B cell (primary cell): Measurements from ENCODE around the gene UBXN2A. TPM values are rescaled to one million over a fixed set of nuclear protein-coding genes. Genes with fewer than 3 reads are reported as not detected.

Experiments
- ATAC-seq: fragments of 200-7000 bp; cut with Tn5 transposase; one replicate; pipeline ENCODE4 v1.10.0; 2021; ENCODE audit warnings: low read depth, mild to moderate bottlenecking, moderate number of reproducible peaks, moderate library complexity
- CTCF ChIA-PET: fragments of 350-600 bp; sonication (Branson Sonifier 250); formaldehyde crosslinking; loops from one replicate; lab custom pipeline; 2021; ENCODE audit warnings: antibody characterized with exemption, inconsistent platforms; lab: Charles Lee
- POLR2A ChIA-PET: fragments of 350-600 bp; sonication (Branson Sonifier 250); formaldehyde crosslinking; loops from one replicate; lab custom pipeline; 2021; ENCODE audit warnings: antibody characterized with exemption; lab: Charles Lee
- DNase-seq: peaks from one replicate; pipeline ENCODE4 v3.0.0; 2013
- H2AFZ ChIP-seq: 2 replicates; pipeline ENCODE4 v1.6.1; 2012; ENCODE audit warnings: mild to moderate bottlenecking, low read depth, low read length; ENCODE audit not compliant: insufficient read depth, poor library complexity, severe bottlenecking
- H3K27ac ChIP-seq, 2 donors: 1 replicate in 1 of 2; 2 replicates in 1 of 2; pipeline ENCODE4 v1.5.1; 2012 to 2013; ENCODE audit warnings: low read length in 2 of 2, mild to moderate bottlenecking in 2 of 2, moderate library complexity in 1 of 2
- H3K27me3 ChIP-seq, 4 experiments: fragments of 200-600 bp in 1 of 4; sonication (generic) in 1 of 4; replicated peaks in 1 of 4; 1 replicate in 2 of 4; 2 replicates in 2 of 4; pipeline versions ENCODE4 v1.6.1 to v1.7.0; 2013 to 2016; ENCODE audit warnings: low read length in 3 of 4, mild to moderate bottlenecking in 2 of 4, mixed read lengths in 1 of 4, moderate library complexity in 1 of 4; ENCODE audit not compliant: insufficient read depth in 4 of 4, control insufficient read depth in 3 of 4; ENCODE audit errors: control extremely low read depth in 1 of 4
- H3K36me3 ChIP-seq, 2 experiments: replicated peaks in 1 of 2; 1 replicate in 1 of 2; 2 replicates in 1 of 2; pipeline versions ENCODE4 v1.6.1 to v1.7.1; 2013; ENCODE audit warnings: low read length in 1 of 2; ENCODE audit not compliant: insufficient read depth in 2 of 2, control insufficient read depth in 1 of 2; ENCODE audit errors: control extremely low read depth in 1 of 2, extremely low read depth in 1 of 2
- H3K4me1 ChIP-seq, 2 donors: fragments of 200-600 bp in 1 of 2; sonication (generic) in 1 of 2; 1 replicate in 1 of 2; 2 replicates in 1 of 2; pipeline versions ENCODE4 v1.5.1 to v1.6.1; 2013 to 2017; ENCODE audit warnings: low read length in 2 of 2; ENCODE audit not compliant: control insufficient read depth in 2 of 2, insufficient read depth in 2 of 2
- H3K4me2 ChIP-seq: replicated peaks from 2 replicates; pipeline ENCODE3; 2012; ENCODE audit warnings: mild to moderate bottlenecking, low read depth, low read length; ENCODE audit not compliant: poor library complexity, severe bottlenecking
- H3K4me3 ChIP-seq, 5 experiments: fragments of 200-600 bp in 1 of 5; sonication (generic) in 1 of 5; 1 replicate in 3 of 5; 2 replicates in 2 of 5; pipeline versions ENCODE4 v1.5.1 to v1.7.0; 2011 to 2016; ENCODE audit warnings: low read length in 4 of 5, mild to moderate bottlenecking in 4 of 5, low read depth in 2 of 5, control low read depth in 1 of 5, moderate library complexity in 1 of 5; ENCODE audit not compliant: insufficient read depth in 1 of 5; ENCODE audit errors: control extremely low read depth in 1 of 5, extremely low read depth in 1 of 5
- H3K79me2 ChIP-seq: fragments of 200-600 bp; sonication (generic); one replicate; pipeline ENCODE4 v1.6.0; 2016; ENCODE audit warnings: low read length; ENCODE audit not compliant: control insufficient read depth, insufficient read depth
- H3K9ac ChIP-seq: fragments of 200-600 bp; sonication (generic); 2 replicates; pipeline ENCODE4 v1.6.1; 2017; ENCODE audit warnings: mild to moderate bottlenecking, low read length, moderate library complexity
- H3K9me3 ChIP-seq, 3 donors: one replicate each; pipeline versions ENCODE4 v1.6.1 to v1.7.1; 2013; ENCODE audit warnings: low read length in 2 of 3; ENCODE audit not compliant: control insufficient read depth in 2 of 3, insufficient read depth in 1 of 3; ENCODE audit errors: control extremely low read depth in 1 of 3
- H4K20me1 ChIP-seq: 2 replicates; pipeline ENCODE4 v1.6.0; 2012; ENCODE audit warnings: mild to moderate bottlenecking, low read length; ENCODE audit not compliant: insufficient read depth, control insufficient read depth, poor library complexity, severe bottlenecking
- H3K27ac Mint-ChIP-seq: one replicate; pipeline ENCODE4 v1.8.0; 2021; ENCODE audit warnings: mixed read lengths
- H3K27me3 Mint-ChIP-seq: one replicate; pipeline ENCODE4 v1.8.0; 2021; ENCODE audit warnings: mixed read lengths
- H3K4me1 Mint-ChIP-seq: one replicate; pipeline ENCODE4 v1.8.0; 2021; ENCODE audit warnings: mixed read lengths
- H3K4me3 Mint-ChIP-seq: one replicate; pipeline ENCODE4 v1.8.0; 2021; ENCODE audit warnings: mixed read lengths
- H3K9me3 Mint-ChIP-seq: one replicate; pipeline ENCODE4 v1.8.0; 2022; ENCODE audit warnings: mixed read lengths; ENCODE audit not compliant: insufficient read depth
- CTCF ChIP-seq: fragments of 200-600 bp; IDR thresholded peaks from one replicate; pipeline ENCODE4 v1.8.0; 2022; ENCODE audit warnings: antibody characterized with exemption, mild to moderate bottlenecking
- EZH2 ChIP-seq: IDR thresholded peaks from 2 replicates; pipeline ENCODE4 v1.6.1; 2012; ENCODE audit warnings: borderline replicate concordance, low read depth, mild to moderate bottlenecking, moderate library complexity, low read length; ENCODE audit not compliant: insufficient read depth, poor library complexity, severe bottlenecking
- WGBS: methylation state at CpG from one replicate; pipeline ENCODE4 v1.1.5; 2013; ENCODE audit warnings: missing lambda C conversion rate; ENCODE audit not compliant: insufficient coverage; 5-methylcytosine and 5-hydroxymethylcytosine counted together
- intact Hi-C: fragments of 100-400 bp; cut with micrococcal nuclease; formaldehyde crosslinking; loops from one replicate; pipeline ENCODE4 v1.10.0; 2022
- polyA plus RNA-seq: library from polyadenylated mRNA; depleted of rRNA; stranded (reverse); fragments of >200 nt; gene quantifications from 2 replicates; pipeline ENCODE4 v1.2.3, GENCODE V29; 2012
- total RNA-seq, 2 donors: library from RNA; stranded (reverse); fragments of 120-200 nt in 1 of 2; gene quantifications; 1 replicate in 1 of 2; 2 replicates in 1 of 2; pipeline versions ENCODE4 v1.2.3 to v1.2.4, GENCODE V29; 2013 to 2022

The UBXN2A gene
- total and polyA plus RNA-seq, 2 donors (not counting 1 experiment from before 2014, with no cell fraction given), result 2.8 to 13.4 TPM

DNA sequence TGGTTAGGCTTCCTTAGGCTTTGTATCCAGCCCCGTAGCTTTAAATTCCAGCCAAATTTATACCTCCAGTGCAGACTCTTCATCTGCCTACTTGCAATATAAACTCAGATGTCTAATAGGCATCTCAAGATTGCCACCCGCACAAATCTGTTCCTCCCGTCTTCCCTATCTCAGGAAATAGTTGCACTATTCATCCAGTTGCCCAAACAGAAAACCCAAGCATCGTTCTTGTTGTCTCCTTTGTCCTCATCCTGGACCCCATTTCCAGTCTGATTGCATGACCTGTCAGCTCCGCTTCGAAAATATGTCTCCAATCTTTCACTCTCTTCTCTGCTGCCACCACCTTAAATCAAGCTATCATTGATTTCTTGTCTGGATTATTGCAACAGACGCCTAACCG lies 111.6 kb downstream of the UBXN2A start:
- peaks cover 17% of the 10 kb centered on the region for H3K4me1 Mint-ChIP-seq
- peaks cover 2% of the 10 kb centered on the region for H3K9me3 Mint-ChIP-seq
- 82% methylated on average over 8 of the region's 8 CpGs for WGBS
- no peak overlapping the region for H3K4me3 Mint-ChIP-seq
- Histone ChIP-seq H3K27ac (no peak overlapping the region), H3K27me3 (peaks cover 0 to 20% (median 2%) of the 10 kb centered on the region in 4 experiments), H3K4me1 (peaks cover 19 to 24% of the 10 kb centered on the region in 2 donors), H3K9me3 (peaks cover 0 to 6% (median 0%) of the 10 kb centered on the region in 3 donors), H3K4me2 (no peak overlapping the region), H4K20me1 (no peaks in the 10 kb centered on the region), H3K79me2 (peaks cover 4% of the 10 kb centered on the region), H3K4me3 (no peak overlapping the region), H2AFZ (no peak overlapping the region), H3K9ac (no peak overlapping the region), H3K36me3 (no peaks in the 10 kb centered on the region)
- intact Hi-C loops, result no loop called here
- no peak for ATAC-seq
- no peaks in the 10 kb centered on the region for H3K27me3 Mint-ChIP-seq
- ChIA-PET POLR2A (interaction anchor here (0.7 kb wide), 2 partner anchors 20 to 124 kb away, joined by 3 read pairs; no protein-coding TSS in a partner anchor), CTCF (interaction anchor here (1.0 to 2.6 kb wide), 4 partner anchors 8 to 125 kb away, joined by 3 to 8 read pairs (median 5); partner anchors contain the start of genes ATAD2B and TP53I3)
- no peak for DNase-seq
- TF ChIP-seq EZH2 (no peak), CTCF (no peak)
- no peak overlapping the region for H3K27ac Mint-ChIP-seq

GRCh38 chr2:24052951-24053350 lies 112.7 kb downstream of the UBXN2A start:
- ATAC-seq (no peak), DNase-seq (no peak)
- ChIA-PET POLR2A (interaction anchor here (0.6 kb wide), 1 partner anchor 16 kb away, joined by 6 read pairs; no protein-coding TSS in a partner anchor), CTCF (interaction anchor here (0.7 to 2.6 kb wide), 2 partner anchors 82 to 126 kb away, joined by 3 to 5 read pairs; partner anchors contain the start of gene ATAD2B)
- Mint-ChIP-seq H3K4me3 (no peak overlapping the region), H3K27me3 (no peaks in the 10 kb centered on the region), H3K27ac (no peak overlapping the region), H3K4me1 (peaks cover 6% of the 10 kb centered on the region), H3K9me3 (peaks cover 2% of the 10 kb centered on the region)
- Histone ChIP-seq H3K36me3 (no peaks in the 10 kb centered on the region), H3K27me3 (peaks cover 0 to 20% (median 2%) of the 10 kb centered on the region in 4 experiments), H3K9me3 (peaks cover 0 to 6% (median 0%) of the 10 kb centered on the region in 3 donors), H3K27ac (no peak overlapping the region), H3K4me1 (peaks cover 14 to 18% of the 10 kb centered on the region in 2 donors), H2AFZ (no peak overlapping the region), H3K4me2 (no peak overlapping the region), H3K79me2 (no peaks in the 10 kb centered on the region), H3K9ac (no peak overlapping the region), H3K4me3 (no peak overlapping the region), H4K20me1 (no peaks in the 10 kb centered on the region)
- TF ChIP-seq CTCF (no peak), EZH2 (no peak)
- WGBS, result no CpG with 5 or more reads among the region's 1 CpG
- intact Hi-C loops, result no loop called here
